NB4 (cell line): Measurements from ENCODE around the gene NUDT3.

Experiments used
- DNase-seq: peaks from one replicate; pipeline ENCODE4 v3.0.0; 2010; ENCODE audit warnings: low read depth
- H3K4me3 ChIP-seq: one replicate; pipeline ENCODE4 v1.5.1; 2011; ENCODE audit warnings: mild to moderate bottlenecking, low read depth, low read length, moderate library complexity
- CTCF ChIP-seq: IDR thresholded peaks from one replicate; pipeline ENCODE4 v1.5.1; 2012; ENCODE audit warnings: low read depth, low read length
- MAX ChIP-seq: IDR thresholded peaks from 2 replicates; pipeline ENCODE4 v1.6.1; 2011; ENCODE audit warnings: low read depth, low read length
- MYC ChIP-seq: IDR thresholded peaks from 2 replicates; pipeline ENCODE4 v1.6.1; 2011; ENCODE audit warnings: low read depth, low read length
- POLR2A ChIP-seq: IDR thresholded peaks from 2 replicates; pipeline ENCODE4 v1.6.1; 2011; ENCODE audit warnings: mild to moderate bottlenecking; ENCODE audit not compliant: insufficient read length; ENCODE audit errors: extremely low read depth

NUDT3 gene

GRCh38 chr6:34317882-34318498 is 74.5 kb downstream of the NUDT3 start:
- H3K4me3 ChIP-seq, result no peak overlapping the region
- no peak for DNase-seq
- TF ChIP-seq POLR2A (no peak), CTCF (no peak), MAX (no peak), MYC (no peak)

- H3K4me3 ChIP-seq, result no peak overlapping the region
- TF ChIP-seq CTCF (no peak), MYC (no peak), POLR2A (no peak), MAX (no peak)
These were observed 75.3 kb downstream of the NUDT3 start for GRCh38 chr6:34317172-34317477.

GRCh38 chr6:34316431-34317171 is 75.9 kb downstream of the NUDT3 start:
- DNase-seq, result no peak
- H3K4me3 ChIP-seq, result no peak overlapping the region
- TF ChIP-seq MAX, result no peak
- no peak for TF ChIP-seq CTCF

More at GRCh38 chr6:34317172-34317477, 75.3 kb downstream of the NUDT3 start:
- no peak for DNase-seq

- H3K4me3 ChIP-seq, result no peak overlapping the region
- TF ChIP-seq POLR2A (no peak), MAX (peak; percentile 75)
- peak; percentile 76 for DNase-seq
These were observed 76.7 kb downstream of the NUDT3 start for GRCh38 chr6:34315780-34316179.

- DNase-seq, result no peak
- H3K4me3 ChIP-seq, result no peak overlapping the region
- TF ChIP-seq CTCF (no peak), POLR2A (no peak), MAX (no peak), MYC (no peak)
These were observed 77.2 kb downstream of the NUDT3 start for GRCh38 chr6:34315256-34315655.

- no peak for TF ChIP-seq MYC
- TF ChIP-seq MAX, result no peak
- no peak for TF ChIP-seq POLR2A
- no peak for TF ChIP-seq CTCF
- DNase-seq, result no peak
- no peak overlapping the region for H3K4me3 ChIP-seq
These were observed 80.2 kb downstream of the NUDT3 start for GRCh38 chr6:34312259-34312658.
